ENCODE data around the gene WDR33. TPM values are rescaled to one million over a fixed set of nuclear protein-coding genes. Genes with fewer than 3 reads are reported as not detected.

Gene WDR33
- total RNA-seq, 2 experiments from 2014 or later: 70.7 to 96.6 TPM

DNA sequence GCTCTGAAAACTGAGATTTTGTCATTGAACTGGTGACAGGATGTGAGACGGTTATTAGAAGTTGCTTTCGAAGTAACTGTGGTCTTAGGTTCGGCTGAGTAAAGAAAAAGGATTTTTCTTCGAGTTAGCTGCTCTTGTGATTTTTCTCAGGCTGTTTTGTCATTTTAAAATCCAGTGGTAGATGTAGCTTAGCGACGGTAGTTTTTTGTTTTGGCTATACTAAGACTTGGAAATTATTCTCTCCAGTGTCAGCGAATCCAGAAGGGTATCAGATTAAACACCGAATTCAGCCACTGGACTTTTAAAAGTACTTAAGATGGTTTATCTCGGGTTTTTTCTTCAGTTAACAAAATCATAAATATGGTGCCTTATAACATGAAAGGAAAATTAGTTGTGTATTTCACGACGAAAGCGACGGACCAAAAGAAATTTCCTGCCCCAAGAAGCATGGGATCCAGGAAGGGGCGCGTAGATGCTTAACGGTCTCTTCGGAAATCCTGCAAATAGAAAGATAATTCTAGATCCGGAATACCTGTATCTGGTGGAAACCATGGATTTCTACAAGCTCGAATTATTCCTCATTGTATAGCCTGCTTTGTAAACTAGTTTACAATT is 108.5 kb downstream of the WDR33 start:
- TF ChIP-seq EZH2phosphoT487 (IDR thresholded peaks at IDR 0.05; ENCODE audit: borderline replicate concordance, low read depth, low read length) (no peak), CTCF (conservative IDR thresholded peaks at IDR 0.05; ENCODE audit: low read length) (no peak)
- Histone ChIP-seq H4K20me1 (ENCODE audit: insufficient read depth, low read length) (peaks cover 12% of the 10 kb centered on the region; the same call in 1 of the 2 replicates), H3K9me2 (ENCODE audit: insufficient read depth, low read length) (no peaks in the 10 kb centered on the region), H2AFZ (ENCODE audit: low read length) (no peak overlapping the region; the same call in 1 of the 2 replicates), H3K36me3 (ENCODE audit: insufficient read depth, low read length) (peaks cover 51% of the 10 kb centered on the region), H3K79me2 (ENCODE audit: insufficient read depth, low read depth, low read length) (peaks cover 29% of the 10 kb centered on the region; the same call in 1 of the 2 replicates), H3K4me2 (ENCODE audit: low read length) (peak overlapping the region; percentile 82), H3K4me3 (ENCODE audit: low read depth, low read length, poor library complexity, severe bottlenecking) (peak overlapping the region; percentile 69), H3K27ac (ENCODE audit: low read depth, low read length, poor library complexity, severe bottlenecking) (peak overlapping the region; percentile 66), H3K9me3 (ENCODE audit: low read length) (no peaks in the 10 kb centered on the region), H3K4me1 (ENCODE audit: insufficient read depth, low read length, poor library complexity, severe bottlenecking) (peaks cover 31% of the 10 kb centered on the region)
- intact Hi-C loops (cut with micrococcal nuclease; ENCODE audit: unreplicated experiment): loop anchor here (2.0 to 5.0 kb wide), 4 partner anchors 46 to 155 kb away; partner anchors contain the start of gene POLR2D
- TSS peak; percentile 81 for BruUV-seq (replicated peaks)
- DNase-seq (ENCODE audit: low spot score): no peak
- POLR2A ChIA-PET: interaction anchor here (0.6 to 1.1 kb wide), 5 partner anchors 44 to 184 kb away, joined by 3 to 7 read pairs (median 3); no protein-coding TSS in a partner anchor
- CTCF ChIA-PET (ENCODE audit: unreplicated experiment): interaction anchor here (0.6 to 1.1 kb wide), 2 partner anchors 123 to 155 kb away, joined by 3 to 5 read pairs; no protein-coding TSS in a partner anchor

DNA sequence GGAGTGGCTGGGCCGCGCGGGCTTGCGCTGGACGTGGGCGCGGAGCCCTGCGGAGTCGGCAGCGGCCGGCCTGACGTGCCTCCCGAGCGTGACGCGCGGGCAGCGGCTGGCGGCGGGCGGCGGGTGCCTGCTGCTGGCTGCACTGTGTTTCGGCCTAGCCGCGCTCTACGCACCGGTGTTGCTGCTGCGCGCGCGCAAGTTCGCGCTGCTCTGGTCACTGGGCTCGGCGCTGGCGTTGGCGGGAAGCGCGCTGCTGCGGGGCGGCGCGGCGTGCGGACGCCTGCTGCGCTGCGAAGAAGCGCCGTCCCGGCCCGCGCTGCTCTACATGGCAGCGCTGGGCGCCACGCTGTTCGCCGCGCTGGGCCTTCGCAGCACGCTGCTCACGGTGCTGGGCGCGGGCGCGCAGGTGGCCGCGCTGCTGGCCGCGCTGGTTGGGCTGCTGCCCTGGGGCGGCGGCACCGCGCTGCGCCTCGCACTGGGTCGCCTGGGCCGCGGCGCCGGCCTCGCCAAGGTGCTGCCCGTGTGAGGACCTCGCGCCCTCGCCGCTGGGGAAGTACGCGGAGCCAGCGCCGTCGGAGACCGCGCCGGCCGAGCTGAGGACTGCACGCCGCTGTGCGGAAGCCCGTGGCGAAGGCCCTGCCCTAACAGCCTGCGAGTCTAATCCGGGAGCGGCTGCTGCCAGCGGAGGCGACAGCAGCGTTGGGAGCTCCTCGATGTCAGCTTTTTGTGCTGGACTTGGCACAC is 109.1 kb downstream of the WDR33 start:
- H4K20me1 ChIP-seq (ENCODE audit: insufficient read depth, low read length): peaks cover 12% of the 10 kb centered on the region; the same call in 1 of the 2 replicates
- TF ChIP-seq EZH2phosphoT487 (IDR thresholded peaks at IDR 0.05; ENCODE audit: borderline replicate concordance, low read depth, low read length): no peak
- TF ChIP-seq CTCF (conservative IDR thresholded peaks at IDR 0.05; ENCODE audit: low read length): 0 out of 2 replicates have a peak, but pooled peaks have one; percentile 13
- H2AFZ ChIP-seq (ENCODE audit: low read length): no peak overlapping the region; the same call in 1 of the 2 replicates
- BruUV-seq (replicated peaks): no TSS peak
- ChIA-PET CTCF (ENCODE audit: unreplicated experiment) (interaction anchor here (0.6 to 1.1 kb wide), 2 partner anchors 123 to 156 kb away, joined by 3 to 5 read pairs; no protein-coding TSS in a partner anchor), POLR2A (interaction anchor here (0.6 to 1.8 kb wide), 7 partner anchors 45 to 389 kb away, joined by 3 to 7 read pairs (median 3); partner anchors contain the start of gene UGGT1)
- no peaks in the 10 kb centered on the region for H3K9me2 ChIP-seq (ENCODE audit: insufficient read depth, low read length)
- peaks cover 31% of the 10 kb centered on the region for H3K4me1 ChIP-seq (ENCODE audit: insufficient read depth, low read length, poor library complexity, severe bottlenecking)
- intact Hi-C loops (cut with micrococcal nuclease; ENCODE audit: unreplicated experiment): loop anchor here (1.0 to 5.0 kb wide), 7 partner anchors 47 to 389 kb away; partner anchors contain the start of genes POLR2D, SAP130, UGGT1 and WDR33
- H3K79me2 ChIP-seq (ENCODE audit: insufficient read depth, low read depth, low read length): peaks cover 29% of the 10 kb centered on the region; the same call in 1 of the 2 replicates
- peak; percentile 91 for DNase-seq (ENCODE audit: low spot score)
- no peaks in the 10 kb centered on the region for H3K9me3 ChIP-seq (ENCODE audit: low read length)
- H3K4me2 ChIP-seq (ENCODE audit: low read length): peak overlapping the region; percentile 82
- H3K27ac ChIP-seq (ENCODE audit: low read depth, low read length, poor library complexity, severe bottlenecking): peak overlapping the region; percentile 66
- H3K36me3 ChIP-seq (ENCODE audit: insufficient read depth, low read length): peaks cover 45% of the 10 kb centered on the region
- H3K4me3 ChIP-seq (ENCODE audit: low read depth, low read length, poor library complexity, severe bottlenecking): peak overlapping the region; percentile 69

Data from OCI-LY7 (cell line).